ENCODE measurements around the gene ARNT2.
"Not testable (repeated sequence)": the region's sequence is repeated elsewhere in the genome, so short reads cannot be mapped to it uniquely, and the experiment has no call there.

The ARNT2 gene

GRCh38 chr15:80494351-80494751 lies 90.2 kb downstream of the ARNT2 start:
- no peak for DNase-seq

GRCh38 chr15:80494756-80495155 lies 90.6 kb downstream of the ARNT2 start:
- no peak for DNase-seq

- no peak for DNase-seq
Measured at GRCh38 chr15:80495401-80495942, 91.3 kb downstream of the ARNT2 start.

GRCh38 chr15:80496096-80496495 lies 91.9 kb downstream of the ARNT2 start:
- DNase-seq, result no peak

GRCh38 chr15:80497221-80497620 lies 93.0 kb downstream of the ARNT2 start:
- DNase-seq, result no peak

- no peak for DNase-seq
Measured at GRCh38 chr15:80498652-80499051, 94.5 kb downstream of the ARNT2 start.

GRCh38 chr15:80500021-80500420 lies 95.8 kb downstream of the ARNT2 start:
- no peak for DNase-seq

GRCh38 chr15:80501476-80501875 lies 97.3 kb downstream of the ARNT2 start:
- DNase-seq, result no peak

- no peak for DNase-seq
Measured at GRCh38 chr15:80502782-80503181, 98.6 kb downstream of the ARNT2 start.

- no peak for DNase-seq
Measured at GRCh38 chr15:80503319-80503952, 99.3 kb downstream of the ARNT2 start.

- no peak for DNase-seq
Measured at GRCh38 chr15:80504931-80505330, 100.7 kb downstream of the ARNT2 start.

- no peak for DNase-seq
Measured at GRCh38 chr15:80506286-80506893, 102.2 kb downstream of the ARNT2 start.

- DNase-seq, result no peak
Measured at GRCh38 chr15:80507131-80507530, 102.9 kb downstream of the ARNT2 start.

GRCh38 chr15:80507638-80508316 lies 103.6 kb downstream of the ARNT2 start:
- no peak for DNase-seq

- no peak for DNase-seq
Measured at GRCh38 chr15:80508783-80509182, 104.6 kb downstream of the ARNT2 start.

GRCh38 chr15:80509800-80510199 lies 105.6 kb downstream of the ARNT2 start:
- DNase-seq, result no peak

GRCh38 chr15:80510985-80511384 lies 106.8 kb downstream of the ARNT2 start:
- not testable (repeated sequence) for DNase-seq

GRCh38 chr15:80512726-80513660 lies 108.8 kb downstream of the ARNT2 start:
- DNase-seq, result no peak

GRCh38 chr15:80514071-80514780 lies 110.0 kb downstream of the ARNT2 start:
- no peak for DNase-seq

GRCh38 chr15:80517290-80517689 lies 113.1 kb downstream of the ARNT2 start:
- no peak for DNase-seq

- no peak for DNase-seq
Measured at GRCh38 chr15:80518522-80518921, 114.3 kb downstream of the ARNT2 start.

GRCh38 chr15:80523746-80524145 lies 119.6 kb downstream of the ARNT2 start:
- DNase-seq, result no peak

All from stimulated activated CD4-positive, alpha-beta T cell treated with anti-CD3 and anti-CD28 coated beads, Interleukin-4, amount 100 ng/mL, for 4 hours (primary cell).